Astrocyte of the cerebellum (primary cell): ENCODE data around the gene NDUFS7.

Source experiments
- DNase-seq: peaks from one replicate; pipeline ENCODE4 v3.0.0-alpha.2; 2011; ENCODE audit warnings: low read depth
- H3K4me3 ChIP-seq: 2 replicates; pipeline ENCODE4 v1.5.1; 2011; ENCODE audit warnings: mild to moderate bottlenecking, low read depth, low read length, moderate library complexity
- in situ Hi-C: cut with HindIII; loops from 2 replicates; pipeline ENCODE4 v1.10.0; 2017; ENCODE audit warnings: low sequenced_read_pairs
- TF ChIP-seq, protein P1 (sequence below): IDR thresholded peaks from 2 replicates; pipeline ENCODE4 v1.5.1; 2012; ENCODE audit warnings: low read length, low read depth, moderate library complexity, mild to moderate bottlenecking; ENCODE audit errors: missing control alignments

The NDUFS7 gene

DNA sequence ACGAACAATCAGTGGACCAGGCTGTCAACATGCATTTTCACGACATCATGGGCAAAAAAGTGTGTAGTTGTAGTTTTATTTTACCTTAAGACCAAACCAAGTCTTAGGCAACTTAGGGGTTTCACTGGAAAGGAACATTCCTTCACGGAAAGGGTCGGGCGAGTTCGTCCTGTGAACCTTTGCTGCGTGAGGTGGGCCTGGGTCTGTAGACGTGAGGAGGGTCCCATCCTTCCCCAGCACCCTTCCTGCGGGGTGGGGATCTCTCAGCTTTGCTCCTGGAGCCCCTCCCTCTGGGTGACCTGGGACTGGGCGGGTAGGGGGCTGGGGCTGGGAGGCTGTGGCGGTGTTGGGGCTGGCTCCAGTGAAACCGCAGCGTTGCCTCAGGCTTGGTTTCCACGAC, 42.2 kb downstream of the NDUFS7 start:
- TF ChIP-seq, protein P1, sequence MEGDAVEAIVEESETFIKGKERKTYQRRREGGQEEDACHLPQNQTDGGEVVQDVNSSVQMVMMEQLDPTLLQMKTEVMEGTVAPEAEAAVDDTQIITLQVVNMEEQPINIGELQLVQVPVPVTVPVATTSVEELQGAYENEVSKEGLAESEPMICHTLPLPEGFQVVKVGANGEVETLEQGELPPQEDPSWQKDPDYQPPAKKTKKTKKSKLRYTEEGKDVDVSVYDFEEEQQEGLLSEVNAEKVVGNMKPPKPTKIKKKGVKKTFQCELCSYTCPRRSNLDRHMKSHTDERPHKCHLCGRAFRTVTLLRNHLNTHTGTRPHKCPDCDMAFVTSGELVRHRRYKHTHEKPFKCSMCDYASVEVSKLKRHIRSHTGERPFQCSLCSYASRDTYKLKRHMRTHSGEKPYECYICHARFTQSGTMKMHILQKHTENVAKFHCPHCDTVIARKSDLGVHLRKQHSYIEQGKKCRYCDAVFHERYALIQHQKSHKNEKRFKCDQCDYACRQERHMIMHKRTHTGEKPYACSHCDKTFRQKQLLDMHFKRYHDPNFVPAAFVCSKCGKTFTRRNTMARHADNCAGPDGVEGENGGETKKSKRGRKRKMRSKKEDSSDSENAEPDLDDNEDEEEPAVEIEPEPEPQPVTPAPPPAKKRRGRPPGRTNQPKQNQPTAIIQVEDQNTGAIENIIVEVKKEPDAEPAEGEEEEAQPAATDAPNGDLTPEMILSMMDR = no peak
- DNase-seq = no peak
- no peak overlapping the region for H3K4me3 ChIP-seq
- in situ Hi-C loops = no loop called here

DNA sequence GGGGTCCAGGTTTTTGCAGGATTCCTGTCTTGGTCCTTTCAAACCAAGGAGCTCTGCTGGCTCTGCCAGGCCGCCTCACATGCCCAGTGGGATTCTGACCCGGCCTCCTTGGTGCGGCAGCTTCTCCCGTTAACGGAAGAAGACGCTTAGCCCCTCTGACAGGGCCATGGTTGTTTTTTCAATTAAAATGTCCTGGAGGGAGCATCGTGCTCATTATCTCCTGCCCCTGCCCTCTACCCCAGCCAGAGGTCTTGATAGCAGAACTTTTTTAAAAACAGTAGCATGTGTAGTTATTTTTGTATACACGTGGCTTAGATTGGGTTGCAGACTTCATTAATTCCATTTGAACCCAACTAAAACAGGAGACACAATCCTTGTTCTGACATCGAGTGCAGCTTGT, 43.0 kb downstream of the NDUFS7 start:
- in situ Hi-C loops = no loop called here
- DNase-seq = no peak
- TF ChIP-seq, protein P1 = no peak
- no peak overlapping the region for H3K4me3 ChIP-seq

DNA sequence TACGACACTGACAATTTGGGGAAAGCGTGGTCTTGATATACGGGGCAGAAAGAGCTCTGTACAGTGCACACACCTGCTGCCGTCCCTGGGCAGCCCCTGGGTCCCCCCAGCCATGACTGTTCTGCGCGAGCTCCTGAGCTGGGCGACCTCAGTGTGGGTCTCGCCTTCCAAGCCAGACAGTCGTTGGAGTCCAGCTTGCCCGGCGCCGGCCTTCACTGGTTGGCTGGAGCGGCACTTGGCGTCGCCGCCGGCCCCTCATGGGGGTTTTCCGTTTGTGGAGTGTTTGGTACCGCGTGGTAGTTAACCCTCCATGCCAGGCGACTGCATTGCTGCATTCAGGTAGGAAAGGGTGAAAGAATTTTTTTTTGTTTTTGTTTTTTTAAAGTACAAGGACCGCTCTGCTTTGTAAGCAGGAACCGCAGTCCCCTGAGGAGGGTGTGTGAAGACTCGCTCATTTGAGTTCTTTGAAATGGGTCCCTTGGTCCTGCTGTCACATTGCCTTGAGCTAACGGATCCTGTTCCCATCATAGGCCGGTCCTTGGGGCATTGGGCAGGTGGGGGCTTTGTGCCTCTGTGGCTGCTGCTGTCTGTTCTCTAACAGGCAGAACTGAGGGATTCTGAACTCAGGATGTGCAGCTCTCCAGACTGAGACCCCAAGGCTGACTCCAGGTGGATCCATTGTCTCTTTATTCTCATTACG, 43.7 kb downstream of the NDUFS7 start:
- no peak for DNase-seq
- H3K4me3 ChIP-seq = no peak overlapping the region
- in situ Hi-C loops = no loop called here
- TF ChIP-seq, protein P1 = no peak

DNA sequence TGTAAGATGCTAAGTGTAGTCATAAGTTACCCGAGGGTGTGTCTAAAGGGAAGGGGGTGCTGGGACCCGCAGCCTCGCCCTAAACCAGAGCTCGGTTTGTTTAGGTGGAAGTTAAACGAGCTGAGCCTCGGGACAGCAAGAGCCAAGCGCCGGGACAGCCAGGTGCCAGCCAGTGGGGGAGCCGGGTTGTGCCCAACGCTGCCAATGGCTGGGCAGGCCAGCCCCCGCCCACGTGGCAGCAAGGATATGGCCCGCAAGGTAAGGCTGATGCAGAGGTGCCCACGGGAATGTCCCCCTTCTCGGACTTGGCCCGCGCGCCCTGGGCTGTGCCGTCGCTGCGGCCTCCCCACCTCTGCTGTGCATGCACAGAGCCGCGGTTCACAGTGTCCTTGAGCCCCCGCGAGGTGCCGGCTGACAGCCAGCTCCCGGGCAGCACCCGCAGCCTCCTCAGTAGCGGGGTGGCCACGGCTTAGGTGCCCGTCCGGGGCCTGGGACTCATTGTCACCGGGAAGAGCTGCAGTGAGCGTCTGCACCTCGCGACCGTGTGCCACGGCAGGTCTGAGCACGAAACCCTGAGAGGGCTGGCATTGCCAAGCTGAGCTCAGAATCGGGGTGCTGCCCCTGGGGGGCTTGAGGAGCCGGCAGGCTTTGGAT, 45.2 kb downstream of the NDUFS7 start:
- H3K4me3 ChIP-seq = no peak overlapping the region
- in situ Hi-C loops = no loop called here
- no peak for DNase-seq
- TF ChIP-seq, protein P1 = no peak

DNA sequence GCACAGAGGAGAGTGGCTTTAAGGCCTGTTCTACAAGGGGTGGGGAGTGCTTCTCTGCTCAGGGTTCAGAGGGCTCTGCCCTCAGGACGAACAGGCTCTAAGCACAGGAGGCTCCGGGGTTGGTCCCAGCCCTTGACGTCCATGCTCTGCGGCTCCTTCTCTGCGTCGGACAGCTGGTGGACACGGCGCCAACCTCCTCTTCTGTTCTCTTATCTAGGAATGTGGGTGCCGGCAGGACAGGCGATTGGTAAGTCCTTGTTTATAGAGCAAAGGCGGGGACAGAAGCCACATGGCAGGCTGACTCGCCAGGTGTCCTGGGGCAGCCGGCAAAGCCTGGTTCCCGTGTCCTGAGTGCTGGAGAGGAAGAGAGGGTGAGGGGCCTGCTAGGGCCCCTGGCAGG, 46.0 kb downstream of the NDUFS7 start:
- TF ChIP-seq, protein P1 = no peak

DNA sequence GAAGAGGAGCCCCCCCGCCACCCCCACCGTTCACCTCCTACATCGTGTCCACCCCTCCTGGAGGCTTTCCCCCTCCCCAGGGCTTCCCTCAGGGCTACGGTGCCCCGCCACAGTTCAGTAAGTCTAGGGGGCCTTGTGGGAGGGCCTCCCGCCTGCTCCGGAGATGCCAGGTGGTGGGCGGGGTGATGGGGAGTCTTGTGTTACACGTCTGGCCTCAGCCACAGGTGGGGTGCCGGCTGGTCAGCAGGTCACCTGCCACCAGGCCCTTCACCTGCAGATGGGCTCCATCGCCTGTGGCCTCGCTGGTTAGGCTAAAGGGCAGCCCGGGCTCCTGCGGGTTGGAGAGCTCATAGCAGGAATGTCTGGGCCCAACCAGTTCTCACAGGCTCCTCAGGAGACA, 46.5 kb downstream of the NDUFS7 start:
- TF ChIP-seq, protein P1 = no peak
- in situ Hi-C loops = no loop called here
- no peak for DNase-seq
- H3K4me3 ChIP-seq = no peak overlapping the region

More for the DNA sequence above, 46.0 kb downstream of the NDUFS7 start:
- no peak for DNase-seq
- in situ Hi-C loops = no loop called here
- H3K4me3 ChIP-seq = no peak overlapping the region
